HepG2 (cell line): Measurements from ENCODE around the gene RPL35. TPM values are rescaled to one million over a fixed set of nuclear protein-coding genes. Genes with fewer than 3 reads are reported as not detected.

Experiments used
- AFF4 ChIP-seq: sonication (generic); formaldehyde crosslinking; IDR thresholded peaks from 2 replicates; pipeline ENCODE4 v1.4.0; 2020; ENCODE audit warnings: missing genetic modification reagents
- GABPA ChIP-seq, 2 experiments: IDR thresholded peaks; 2 replicates each; pipeline ENCODE4 v1.6.1; 2011 to 2016; ENCODE audit warnings: low read depth in 2 of 2, low read length in 1 of 2, missing biosample characterization in 1 of 2, missing genetic modification characterization in 1 of 2
- HINFP ChIP-seq: sonication (generic); formaldehyde crosslinking; IDR thresholded peaks from 2 replicates; pipeline ENCODE4 v1.4.0; 2020; ENCODE audit warnings: low read depth, mild to moderate bottlenecking, missing genetic modification reagents
- MATR3 ChIP-seq: sonication (generic); formaldehyde crosslinking; IDR thresholded peaks from 2 replicates; pipeline ENCODE4 v1.4.0; 2020; ENCODE audit warnings: missing genetic modification reagents
- MIER2 ChIP-seq: IDR thresholded peaks from 2 replicates; pipeline ENCODE4 v1.6.1; 2016; ENCODE audit warnings: missing biosample characterization, missing genetic modification reagents
- MYC ChIP-seq: sonication (generic); formaldehyde crosslinking; IDR thresholded peaks from 2 replicates; pipeline ENCODE4 v1.9.0; 2021; ENCODE audit warnings: missing genetic modification reagents, borderline replicate concordance
- POLR2AphosphoS5 ChIP-seq: IDR thresholded peaks from 2 replicates; pipeline ENCODE4 v1.6.1; 2012; ENCODE audit warnings: low read depth, low read length
- SRSF9 ChIP-seq: fragments of 200-400 bp; formaldehyde crosslinking; IDR thresholded peaks from 2 replicates; pipeline ENCODE4 v1.6.1; 2018; ENCODE audit warnings: borderline replicate concordance, mild to moderate bottlenecking, low read depth, low read length; ENCODE audit not compliant: insufficient read depth, poor library complexity, severe bottlenecking
- TCF7 ChIP-seq: sonication (generic); IDR thresholded peaks from 2 replicates; pipeline ENCODE4 v1.6.1; 2016; ENCODE audit warnings: antibody characterized with exemption, low read depth
- TGIF2 ChIP-seq: IDR thresholded peaks from 2 replicates; pipeline ENCODE4 v1.6.1; 2016; ENCODE audit warnings: control low read depth, missing compliant biosample characterization
- ZNF205 ChIP-seq: IDR thresholded peaks from 2 replicates; pipeline ENCODE4 v1.6.1; 2018; ENCODE audit warnings: missing biosample characterization, missing genetic modification reagents
- ZNF460 ChIP-seq: sonication (generic); formaldehyde crosslinking; IDR thresholded peaks from 2 replicates; pipeline ENCODE4 v1.5.1; 2020; ENCODE audit warnings: missing genetic modification reagents, mild to moderate bottlenecking, borderline replicate concordance
- ZNF629 ChIP-seq: sonication (generic); formaldehyde crosslinking; conservative IDR thresholded peaks from 2 replicates; pipeline ENCODE4 v1.5.0; 2020; ENCODE audit warnings: missing genetic modification reagents
- ZNF660 ChIP-seq: sonication (generic); formaldehyde crosslinking; IDR thresholded peaks from 2 replicates; pipeline ENCODE4 v1.5.1; 2020; ENCODE audit warnings: mild to moderate bottlenecking, low read depth, missing genetic modification reagents, borderline replicate concordance
- polyA plus RNA-seq, 8 experiments: library from polyadenylated mRNA; depleted of rRNA in 3 of 8; stranded (reverse) in 7 of 8; unstranded in 1 of 8; fragments of >200 nt; fragmentation: Illumina TruSeq in 4 of 8; extraction: Trizol in 4 of 8; gene quantifications; 2 replicates each; pipeline versions ENCODE4 v1.2.1 to v1.2.3, GENCODE V29; 2011 to 2016; ENCODE audit warnings: low read depth in 4 of 8, missing spikeins in 1 of 8, mixed read lengths in 1 of 8; ENCODE audit not compliant: insufficient read depth in 1 of 8
- total RNA-seq, 5 experiments: library from RNA; depleted of rRNA; stranded (reverse); fragments of >200 nt; fragmentation: Illumina TruSeq; extraction: Trizol; gene quantifications; 2 replicates each; pipeline ENCODE4 v1.2.3, GENCODE V29; 2016; ENCODE audit warnings: low read depth in 1 of 5
- TF ChIP-seq, protein P1 (sequence below): sonication (generic); formaldehyde crosslinking; IDR thresholded peaks from 2 replicates; pipeline ENCODE4 v1.9.0; 2021; ENCODE audit warnings: missing genetic modification reagents, mild to moderate bottlenecking, borderline replicate concordance
- TF ChIP-seq, protein P2 (sequence below): sonication (generic); formaldehyde crosslinking; IDR thresholded peaks from 2 replicates; pipeline ENCODE4 v1.5.0; 2020; ENCODE audit warnings: missing genetic modification reagents, mild to moderate bottlenecking, borderline replicate concordance
- TF ChIP-seq, protein P3 (sequence below): IDR thresholded peaks from 2 replicates; pipeline ENCODE4 v1.6.1; 2012; ENCODE audit warnings: low read length, improper control_type of control experiment

The RPL35 gene
- total and polyA plus RNA-seq, 2 of the 13 experiments (the other 11 are each of a cell fraction or from before 2014, with no cell fraction given): 2,153 to 2,935 TPM

DNA sequence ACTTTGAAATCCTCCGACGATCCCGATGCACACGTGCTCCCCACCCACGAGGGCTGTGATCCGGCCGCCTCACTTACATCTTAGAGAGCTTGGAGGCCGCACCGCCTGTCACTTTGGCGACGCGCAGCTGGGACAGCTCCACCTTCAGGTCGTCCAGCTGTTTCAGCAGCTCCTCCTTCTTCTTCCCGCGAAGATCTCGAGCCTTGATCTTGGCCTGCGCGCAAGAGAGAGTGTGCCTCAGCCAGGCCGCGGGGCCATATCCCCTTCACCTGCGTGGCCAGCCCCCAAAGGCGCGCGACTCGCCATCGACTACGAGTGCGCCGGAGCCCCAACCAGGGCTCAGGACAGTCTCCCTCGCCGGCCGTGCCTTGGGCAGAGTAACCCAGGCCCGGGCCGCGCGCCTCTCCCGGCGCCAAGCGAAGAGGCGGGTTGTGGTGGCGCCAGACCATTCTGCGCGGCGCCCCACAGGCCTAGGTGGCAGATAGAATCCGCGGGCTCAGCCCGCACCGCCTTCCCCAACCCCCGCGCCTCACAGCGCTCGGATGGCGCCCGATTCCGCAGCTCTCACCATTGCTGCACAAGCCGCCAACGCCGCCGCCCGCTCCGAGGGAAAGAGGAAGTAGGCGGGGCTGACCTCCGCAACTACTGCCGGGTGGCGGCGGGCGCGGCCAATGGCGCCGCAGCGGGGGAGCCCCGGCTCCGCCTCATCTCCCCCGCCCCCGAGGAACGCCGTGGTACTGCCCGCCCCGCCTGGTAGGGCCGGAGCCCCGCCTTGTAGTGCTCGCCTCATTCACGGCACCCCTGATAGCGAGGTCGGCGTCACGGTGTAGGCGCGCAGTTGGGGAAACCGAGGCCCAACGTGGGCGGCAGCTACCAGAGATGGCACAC, at the start of gene RPL35, which contains the start of gene ARPC5L (continued):
- 0 out of 2 replicates have a peak, but pooled peaks have one; percentile 49 for TF ChIP-seq HINFP (CRISPR knock-in tag)
- TF ChIP-seq ZNF660 (CRISPR knock-in tag): no peak
- TF ChIP-seq ZNF460 (CRISPR knock-in tag): no peak
- no peak for TF ChIP-seq SRSF9
- TF ChIP-seq, protein P1, sequence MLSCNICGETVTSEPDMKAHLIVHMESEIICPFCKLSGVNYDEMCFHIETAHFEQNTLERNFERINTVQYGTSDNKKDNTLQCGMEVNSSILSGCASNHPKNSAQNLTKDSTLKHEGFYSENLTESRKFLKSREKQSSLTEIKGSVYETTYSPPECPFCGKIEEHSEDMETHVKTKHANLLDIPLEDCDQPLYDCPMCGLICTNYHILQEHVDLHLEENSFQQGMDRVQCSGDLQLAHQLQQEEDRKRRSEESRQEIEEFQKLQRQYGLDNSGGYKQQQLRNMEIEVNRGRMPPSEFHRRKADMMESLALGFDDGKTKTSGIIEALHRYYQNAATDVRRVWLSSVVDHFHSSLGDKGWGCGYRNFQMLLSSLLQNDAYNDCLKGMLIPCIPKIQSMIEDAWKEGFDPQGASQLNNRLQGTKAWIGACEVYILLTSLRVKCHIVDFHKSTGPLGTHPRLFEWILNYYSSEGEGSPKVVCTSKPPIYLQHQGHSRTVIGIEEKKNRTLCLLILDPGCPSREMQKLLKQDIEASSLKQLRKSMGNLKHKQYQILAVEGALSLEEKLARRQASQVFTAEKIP (CRISPR knock-in tag): no peak
- no peak for TF ChIP-seq MATR3 (CRISPR knock-in tag)
- TF ChIP-seq, protein P2, sequence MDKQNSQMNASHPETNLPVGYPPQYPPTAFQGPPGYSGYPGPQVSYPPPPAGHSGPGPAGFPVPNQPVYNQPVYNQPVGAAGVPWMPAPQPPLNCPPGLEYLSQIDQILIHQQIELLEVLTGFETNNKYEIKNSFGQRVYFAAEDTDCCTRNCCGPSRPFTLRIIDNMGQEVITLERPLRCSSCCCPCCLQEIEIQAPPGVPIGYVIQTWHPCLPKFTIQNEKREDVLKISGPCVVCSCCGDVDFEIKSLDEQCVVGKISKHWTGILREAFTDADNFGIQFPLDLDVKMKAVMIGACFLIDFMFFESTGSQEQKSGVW: no peak
- no peak for TF ChIP-seq TCF7
- no peak for TF ChIP-seq ZNF629 (CRISPR knock-in tag)
- no peak for TF ChIP-seq GABPA (IDR thresholded peaks at IDR 0.05; ENCODE audit: low read depth, low read length)
- TF ChIP-seq GABPA (CRISPR knock-in tag; IDR thresholded peaks at IDR 0.05; ENCODE audit: low read depth): peak; percentile 89
- TF ChIP-seq POLR2AphosphoS5: peak; percentile 95
- no peak for TF ChIP-seq MIER2 (CRISPR knock-in tag)
- TF ChIP-seq, protein P3, sequence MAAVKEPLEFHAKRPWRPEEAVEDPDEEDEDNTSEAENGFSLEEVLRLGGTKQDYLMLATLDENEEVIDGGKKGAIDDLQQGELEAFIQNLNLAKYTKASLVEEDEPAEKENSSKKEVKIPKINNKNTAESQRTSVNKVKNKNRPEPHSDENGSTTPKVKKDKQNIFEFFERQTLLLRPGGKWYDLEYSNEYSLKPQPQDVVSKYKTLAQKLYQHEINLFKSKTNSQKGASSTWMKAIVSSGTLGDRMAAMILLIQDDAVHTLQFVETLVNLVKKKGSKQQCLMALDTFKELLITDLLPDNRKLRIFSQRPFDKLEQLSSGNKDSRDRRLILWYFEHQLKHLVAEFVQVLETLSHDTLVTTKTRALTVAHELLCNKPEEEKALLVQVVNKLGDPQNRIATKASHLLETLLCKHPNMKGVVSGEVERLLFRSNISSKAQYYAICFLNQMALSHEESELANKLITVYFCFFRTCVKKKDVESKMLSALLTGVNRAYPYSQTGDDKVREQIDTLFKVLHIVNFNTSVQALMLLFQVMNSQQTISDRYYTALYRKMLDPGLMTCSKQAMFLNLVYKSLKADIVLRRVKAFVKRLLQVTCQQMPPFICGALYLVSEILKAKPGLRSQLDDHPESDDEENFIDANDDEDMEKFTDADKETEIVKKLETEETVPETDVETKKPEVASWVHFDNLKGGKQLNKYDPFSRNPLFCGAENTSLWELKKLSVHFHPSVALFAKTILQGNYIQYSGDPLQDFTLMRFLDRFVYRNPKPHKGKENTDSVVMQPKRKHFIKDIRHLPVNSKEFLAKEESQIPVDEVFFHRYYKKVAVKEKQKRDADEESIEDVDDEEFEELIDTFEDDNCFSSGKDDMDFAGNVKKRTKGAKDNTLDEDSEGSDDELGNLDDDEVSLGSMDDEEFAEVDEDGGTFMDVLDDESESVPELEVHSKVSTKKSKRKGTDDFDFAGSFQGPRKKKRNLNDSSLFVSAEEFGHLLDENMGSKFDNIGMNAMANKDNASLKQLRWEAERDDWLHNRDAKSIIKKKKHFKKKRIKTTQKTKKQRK: no peak
- TF ChIP-seq MYC (CRISPR knock-in tag): peak; percentile 98
- no peak for TF ChIP-seq AFF4
- TF ChIP-seq ZNF205 (CRISPR knock-in tag): no peak
- TF ChIP-seq TGIF2 (CRISPR knock-in tag): no peak
